Endothelial cell of umbilical vein (primary cell): ENCODE measurements around the gene RGS6. TPM values are rescaled to one million over a fixed set of nuclear protein-coding genes. Genes with fewer than 3 reads are reported as not detected.

Source experiments
- BruUV-seq: library from RNA; stranded (reverse); fragments of 400-500 nt; replicated peaks from 2 replicates; lab custom pipeline; 2021; lab: Mats Ljungman, UMichigan
- CTCF ChIA-PET: fragments of 300-600, 350-600 bp; sonication (Branson Sonifier 250); formaldehyde crosslinking; loops from one replicate; lab custom pipeline; 2021; ENCODE audit warnings: antibody characterized with exemption, inconsistent platforms; lab: Charles Lee
- POLR2A ChIA-PET: fragments of 300-600, 350-600 bp; sonication (Branson Sonifier 250); formaldehyde crosslinking; loops from one replicate; lab custom pipeline; 2021; ENCODE audit warnings: antibody characterized with exemption, inconsistent platforms; lab: Charles Lee
- DNase-seq: peaks from one replicate; pipeline ENCODE4 v3.0.0-alpha.2; 2011; ENCODE audit warnings: low read depth, low spot score
- FAIRE-seq: peaks from 2 replicates; lab custom pipeline; 2011; peaks lifted over from hg19 to GRCh38; lab: Jason Lieb, UNC
- H2AFZ ChIP-seq: 2 replicates; pipeline ENCODE4 v1.6.0; 2012; ENCODE audit warnings: low read depth, low read length, control low read depth, inconsistent platforms
- H3K27ac ChIP-seq: 2 replicates; pipeline ENCODE4 v1.5.1; 2011; ENCODE audit warnings: low read depth, mild to moderate bottlenecking, control low read depth, low read length, moderate library complexity; ENCODE audit not compliant: insufficient read depth
- H3K27me3 ChIP-seq, 2 experiments: 2 replicates each; pipeline versions ENCODE4 v1.6.0 to v1.6.1; 2011; ENCODE audit warnings: low read length in 2 of 2, mixed read lengths in 1 of 2; ENCODE audit not compliant: control insufficient read depth in 2 of 2, insufficient read depth in 2 of 2
- H3K36me3 ChIP-seq, 2 experiments: 2 replicates in 1 of 2; 3 replicates in 1 of 2; pipeline ENCODE4 v1.5.1; 2011; ENCODE audit warnings: low read length in 2 of 2, mild to moderate bottlenecking in 1 of 2, moderate library complexity in 1 of 2; ENCODE audit not compliant: control insufficient read depth in 2 of 2, insufficient read depth in 2 of 2; ENCODE audit errors: extremely low read depth in 1 of 2
- H3K4me1 ChIP-seq: 3 replicates; pipeline ENCODE4 v1.5.1; 2011; ENCODE audit warnings: mild to moderate bottlenecking, low read length; ENCODE audit not compliant: control insufficient read depth, insufficient read depth; ENCODE audit errors: extremely low read depth
- H3K4me2 ChIP-seq: 2 replicates; pipeline ENCODE4 v1.6.1; 2011; ENCODE audit warnings: low read length, control low read depth, mixed read lengths; ENCODE audit not compliant: insufficient read depth
- H3K4me3 ChIP-seq, 3 experiments: fragments of 200-600 bp in 1 of 3; sonication (generic), shearing (Covaris generic) in 1 of 3; replicated peaks in 1 of 3; 2 replicates each; pipeline ENCODE4 v1.5.1; 2011 to 2016; ENCODE audit warnings: control low read depth in 3 of 3, low read length in 3 of 3, mild to moderate bottlenecking in 2 of 3, inconsistent platforms in 1 of 3, low read depth in 1 of 3, moderate library complexity in 1 of 3; ENCODE audit not compliant: insufficient read depth in 1 of 3
- H3K79me2 ChIP-seq: 2 replicates; pipeline ENCODE4 v1.6.0; 2012; ENCODE audit warnings: low read length, inconsistent platforms; ENCODE audit not compliant: control insufficient read depth, insufficient read depth
- H3K9ac ChIP-seq: replicated peaks from 2 replicates; pipeline ENCODE3; 2011; ENCODE audit warnings: low read length, control low read depth; ENCODE audit not compliant: insufficient read depth; ENCODE audit errors: extremely low read depth
- H3K9me1 ChIP-seq: replicated peaks from 3 replicates; pipeline ENCODE4 v1.6.0; 2011; ENCODE audit warnings: mild to moderate bottlenecking, low read length; ENCODE audit not compliant: control insufficient read depth, insufficient read depth; ENCODE audit errors: extremely low read depth
- H3K9me3 ChIP-seq: replicated peaks from 2 replicates; pipeline ENCODE4 v1.5.1; 2012; ENCODE audit warnings: low read length, inconsistent platforms; ENCODE audit not compliant: control insufficient read depth, insufficient read depth
- H4K20me1 ChIP-seq: replicated peaks from 2 replicates; pipeline ENCODE3; 2011; ENCODE audit warnings: mild to moderate bottlenecking, low read length; ENCODE audit not compliant: control insufficient read depth, insufficient read depth; ENCODE audit errors: extremely low read depth
- EZH2 ChIP-seq: IDR thresholded peaks from 2 replicates; pipeline ENCODE4 v1.6.1; 2012; ENCODE audit warnings: borderline replicate concordance, low read depth, mild to moderate bottlenecking, moderate library complexity, low read length, inconsistent platforms; ENCODE audit not compliant: severe bottlenecking
- FOS ChIP-seq: IDR thresholded peaks from 2 replicates; pipeline ENCODE4 v1.6.1; 2011; ENCODE audit warnings: mild to moderate bottlenecking, low read length, moderate library complexity, borderline replicate concordance; ENCODE audit not compliant: insufficient read depth
- GATA2 ChIP-seq: IDR thresholded peaks from 2 replicates; pipeline ENCODE4 v1.7.0; 2011; ENCODE audit warnings: low read depth, mild to moderate bottlenecking, moderate library complexity, mixed read lengths, low read length; ENCODE audit not compliant: insufficient read length, insufficient read depth
- JUN ChIP-seq: IDR thresholded peaks from 2 replicates; pipeline ENCODE4 v1.6.1; 2011; ENCODE audit warnings: borderline replicate concordance, low read depth; ENCODE audit not compliant: insufficient read length, insufficient read depth
- MYC ChIP-seq: IDR thresholded peaks from one replicate; pipeline ENCODE4 v1.6.1; 2011; ENCODE audit warnings: mild to moderate bottlenecking, low read depth, low read length
- POLR2A ChIP-seq: IDR thresholded peaks from 2 replicates; pipeline ENCODE4 v1.6.1; 2012; ENCODE audit warnings: low read depth, mild to moderate bottlenecking, control low read depth, low read length
- POLR2AphosphoS5 ChIP-seq: IDR thresholded peaks from 2 replicates; pipeline ENCODE4 v1.6.1; 2012; ENCODE audit warnings: low read depth, mild to moderate bottlenecking, control low read depth, low read length, moderate library complexity; ENCODE audit not compliant: insufficient read depth
- dilution Hi-C: fragments of 300-500 bp; cut with MboI; formaldehyde crosslinking; loops from one replicate; pipeline ENCODE4 v1.15.0; 2019; ENCODE audit warnings: low sequenced_read_pairs; ENCODE audit not compliant: extremely low pct_ligation_motif_present
- intact Hi-C: fragments of 100-400 bp; cut with micrococcal nuclease; formaldehyde crosslinking; loops from one replicate; pipeline ENCODE4 v1.10.0; 2022
- polyA plus RNA-seq, 4 experiments: library from polyadenylated mRNA; depleted of rRNA in 3 of 4; stranded (reverse) in 3 of 4; unstranded in 1 of 4; fragments of >200 nt; gene quantifications; 2 replicates each; pipeline versions ENCODE4 v1.2.1 to v1.2.3, GENCODE V29; 2011 to 2012; ENCODE audit warnings: missing spikeins in 1 of 4
- total RNA-seq: library from RNA; stranded (reverse); gene quantifications from 2 replicates; pipeline ENCODE4 v1.2.3, GENCODE V29; 2021
- TF ChIP-seq, protein P1 (sequence below): IDR thresholded peaks from 2 replicates; pipeline ENCODE4 v1.6.1; 2011; ENCODE audit not compliant: insufficient read depth, insufficient read length
- TF ChIP-seq, protein P2 (sequence below), 2 donors: IDR thresholded peaks; 1 replicate in 1 of 2; 2 replicates in 1 of 2; pipeline ENCODE4 v1.5.1; 2011; ENCODE audit warnings: low read length in 2 of 2, mild to moderate bottlenecking in 2 of 2, moderate library complexity in 2 of 2, control low read depth in 1 of 2, inconsistent platforms in 1 of 2, low read depth in 1 of 2; ENCODE audit not compliant: insufficient read depth in 1 of 2; ENCODE audit errors: extremely low read depth in 1 of 2

RGS6 gene
- total and polyA plus RNA-seq, 2 donors (not counting 3 experiments of a cell fraction or from before 2014, with no cell fraction given) = not detected

DNA sequence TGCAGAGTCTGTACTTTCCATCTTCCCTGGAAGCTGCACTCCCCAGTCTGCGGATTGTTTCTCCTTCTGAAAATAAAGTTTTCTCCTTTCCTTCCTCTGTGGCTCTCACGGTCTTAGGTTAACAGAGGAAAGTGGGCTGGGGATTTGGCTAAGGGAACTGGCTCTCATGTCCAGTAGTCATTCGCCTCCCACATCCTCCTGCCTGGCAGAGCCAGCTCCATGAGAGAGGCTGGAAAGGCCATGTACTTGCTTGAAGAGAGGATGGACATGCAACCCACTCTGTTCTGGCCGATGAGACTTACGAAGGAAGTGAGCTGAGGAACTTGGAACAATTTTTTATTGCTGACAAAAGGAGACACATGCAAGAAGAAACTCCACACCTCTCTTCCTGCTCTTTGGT, 18.9 kb upstream of the RGS6 start:
- no peaks in the 10 kb centered on the region for H3K9me1 ChIP-seq
- H3K4me1 ChIP-seq = no peaks in the 10 kb centered on the region
- no peak overlapping the region for H3K27ac ChIP-seq
- H3K9me3 ChIP-seq = no peaks in the 10 kb centered on the region
- no peaks in the 10 kb centered on the region for H4K20me1 ChIP-seq
- BruUV-seq = no TSS peak
- H3K4me2 ChIP-seq = no peak overlapping the region
- ChIA-PET POLR2A (no interaction called here), CTCF (no interaction called here)
- dilution Hi-C loops = no loop called here
- DNase-seq (no peak), FAIRE-seq (no peak)
- no peak overlapping the region for H3K4me3 ChIP-seq
- no peaks in the 10 kb centered on the region for H3K79me2 ChIP-seq
- H3K9ac ChIP-seq = no peak overlapping the region
- no peaks in the 10 kb centered on the region for H3K36me3 ChIP-seq
- no peaks in the 10 kb centered on the region for H3K27me3 ChIP-seq
- intact Hi-C loops = no loop called here
- TF ChIP-seq POLR2A (no peak), JUN (no peak), MYC (no peak), EZH2 (no peak), FOS (no peak), GATA2 (no peak), POLR2AphosphoS5 (no peak)
- TF ChIP-seq, protein P1, sequence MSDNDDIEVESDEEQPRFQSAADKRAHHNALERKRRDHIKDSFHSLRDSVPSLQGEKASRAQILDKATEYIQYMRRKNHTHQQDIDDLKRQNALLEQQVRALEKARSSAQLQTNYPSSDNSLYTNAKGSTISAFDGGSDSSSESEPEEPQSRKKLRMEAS = no peak
- TF ChIP-seq, protein P2, sequence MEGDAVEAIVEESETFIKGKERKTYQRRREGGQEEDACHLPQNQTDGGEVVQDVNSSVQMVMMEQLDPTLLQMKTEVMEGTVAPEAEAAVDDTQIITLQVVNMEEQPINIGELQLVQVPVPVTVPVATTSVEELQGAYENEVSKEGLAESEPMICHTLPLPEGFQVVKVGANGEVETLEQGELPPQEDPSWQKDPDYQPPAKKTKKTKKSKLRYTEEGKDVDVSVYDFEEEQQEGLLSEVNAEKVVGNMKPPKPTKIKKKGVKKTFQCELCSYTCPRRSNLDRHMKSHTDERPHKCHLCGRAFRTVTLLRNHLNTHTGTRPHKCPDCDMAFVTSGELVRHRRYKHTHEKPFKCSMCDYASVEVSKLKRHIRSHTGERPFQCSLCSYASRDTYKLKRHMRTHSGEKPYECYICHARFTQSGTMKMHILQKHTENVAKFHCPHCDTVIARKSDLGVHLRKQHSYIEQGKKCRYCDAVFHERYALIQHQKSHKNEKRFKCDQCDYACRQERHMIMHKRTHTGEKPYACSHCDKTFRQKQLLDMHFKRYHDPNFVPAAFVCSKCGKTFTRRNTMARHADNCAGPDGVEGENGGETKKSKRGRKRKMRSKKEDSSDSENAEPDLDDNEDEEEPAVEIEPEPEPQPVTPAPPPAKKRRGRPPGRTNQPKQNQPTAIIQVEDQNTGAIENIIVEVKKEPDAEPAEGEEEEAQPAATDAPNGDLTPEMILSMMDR (IDR thresholded peaks at IDR 0.05; ENCODE audit: extremely low read depth in 1 of 2, insufficient read depth in 1 of 2, low read depth in 1 of 2, low read length in 2 of 2) = no peak
- no peak overlapping the region for H2AFZ ChIP-seq
